GM21576 (cell line): ENCODE data around the gene MARCKSL1.
"Not testable (repeated sequence)": the region's sequence is repeated elsewhere in the genome, so short reads cannot be mapped to it uniquely, and the experiment has no call there.

Experiments used
- ATAC-seq: cut with Tn5 transposase; IDR thresholded peaks from one replicate; pipeline ENCODE4 v1.9.1; 2021; ENCODE audit warnings: mild to moderate bottlenecking, moderate library complexity; ENCODE audit not compliant: unreplicated experiment

MARCKSL1 gene

GRCh38 chr1:32335790-32336590, at the start of gene MARCKSL1:
Gene MARCKSL1, minus strand, starts transcription at chr1:32336233. Its CDS starts 200 bp downstream, at chr1:32336033.
- no peak for ATAC-seq

GRCh38 chr1:32380057-32380456, 44.0 kb upstream of the MARCKSL1 start:
- no peak for ATAC-seq

GRCh38 chr1:32377541-32378220, 41.6 kb upstream of the MARCKSL1 start:
- no peak for ATAC-seq

- ATAC-seq, result no peak
Observed at GRCh38 chr1:32376199-32376598, 40.2 kb upstream of the MARCKSL1 start.

- ATAC-seq, result no peak
Observed at GRCh38 chr1:32373996-32374592, 38.1 kb upstream of the MARCKSL1 start.

- no peak for ATAC-seq
Observed at GRCh38 chr1:32372149-32372756, 36.2 kb upstream of the MARCKSL1 start.

GRCh38 chr1:32367912-32368635, 32.0 kb upstream of the MARCKSL1 start:
- no peak for ATAC-seq

GRCh38 chr1:32365445-32365844, 29.4 kb upstream of the MARCKSL1 start:
- no peak for ATAC-seq

GRCh38 chr1:32364836-32365235, 28.8 kb upstream of the MARCKSL1 start:
- no peak for ATAC-seq

- no peak for ATAC-seq
Observed at GRCh38 chr1:32363713-32364112, 27.7 kb upstream of the MARCKSL1 start.

GRCh38 chr1:32362474-32363313, 26.7 kb upstream of the MARCKSL1 start, which contains the start of the genes FAM229A and TSSK3:
Gene FAM229A, minus strand, starts transcription at chr1:32362485. Its CDS starts 394 bp downstream, at chr1:32362091.
Gene TSSK3, plus strand, starts transcription at chr1:32362539. Its CDS starts 163 bp downstream, at chr1:32362702.
- ATAC-seq, result no peak

GRCh38 chr1:32361674-32362473, 25.8 kb upstream of the MARCKSL1 start:
- no peak for ATAC-seq

GRCh38 chr1:32361308-32361673, 25.3 kb upstream of the MARCKSL1 start:
- ATAC-seq, result no peak

- ATAC-seq, result no peak
Observed at GRCh38 chr1:32358435-32358834, 22.4 kb upstream of the MARCKSL1 start.

- no peak for ATAC-seq
Observed at GRCh38 chr1:32357614-32358013, 21.6 kb upstream of the MARCKSL1 start.

GRCh38 chr1:32356478-32356877, 20.4 kb upstream of the MARCKSL1 start:
- ATAC-seq, result no peak

GRCh38 chr1:32355778-32356177, 19.7 kb upstream of the MARCKSL1 start:
- not testable (repeated sequence) for ATAC-seq

- no peak for ATAC-seq
Observed at GRCh38 chr1:32353886-32354570, 18.0 kb upstream of the MARCKSL1 start.
